ENCODE data around the gene MYL2. TPM values are rescaled to one million over a fixed set of nuclear protein-coding genes. Genes with fewer than 3 reads are reported as not detected.

MYL2 gene
- total RNA-seq, 1 donor = not detected

- H3K4me3 ChIP-seq (ENCODE audit: low read depth, low read length) = no peak overlapping the region
- no peak for TF ChIP-seq CTCF (IDR thresholded peaks at IDR 0.05; ENCODE audit: insufficient read depth, low read depth, low read length)
- no peak for DNase-seq (ENCODE audit: low read depth)
Measured at GRCh38 chr12:110869026-110869425, 51.4 kb downstream of the MYL2 start.

DNA sequence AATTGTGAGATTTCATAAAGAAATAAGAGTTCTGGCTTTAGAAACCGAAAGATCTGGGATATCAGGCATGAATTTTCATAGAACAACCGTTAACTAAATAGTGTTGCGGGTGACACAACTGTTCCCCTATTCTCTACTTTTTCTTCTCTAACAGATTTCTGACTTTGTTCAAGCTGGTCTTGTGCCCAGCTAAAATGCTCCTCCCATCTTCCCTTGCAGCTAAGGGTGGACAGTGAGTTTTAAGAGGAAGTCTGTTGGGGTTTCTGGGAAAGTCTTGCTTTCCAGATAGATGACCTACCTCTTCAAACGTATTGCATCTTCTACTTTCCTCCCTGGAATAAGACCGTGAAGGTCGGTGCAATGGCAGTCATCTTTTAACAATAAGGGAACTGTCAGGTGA, 54.9 kb downstream of the MYL2 start:
- TF ChIP-seq CTCF (IDR thresholded peaks at IDR 0.05; ENCODE audit: insufficient read depth, low read depth, low read length) = no peak
- H3K4me3 ChIP-seq (ENCODE audit: low read depth, low read length) = no peak overlapping the region
- no peak for DNase-seq (ENCODE audit: low read depth)

DNA sequence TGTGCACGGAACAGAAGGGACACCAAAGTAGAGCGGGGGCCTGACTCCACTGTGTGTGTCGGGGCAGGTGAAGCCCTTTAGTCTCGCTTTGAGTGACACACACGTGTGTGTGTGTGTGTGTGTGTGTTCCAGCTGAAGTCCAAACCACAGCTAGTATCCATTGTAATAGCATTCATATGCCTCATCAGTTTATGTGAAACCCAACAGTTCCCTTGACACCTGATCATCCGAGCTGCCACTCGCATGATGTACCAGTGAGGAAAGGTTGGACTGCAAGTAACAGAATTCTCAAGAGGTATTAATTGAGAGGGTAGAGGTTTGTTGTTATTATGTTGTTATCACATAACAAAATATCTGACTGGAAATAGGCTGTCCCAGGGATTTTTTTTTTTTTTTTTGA, 57.2 kb downstream of the MYL2 start:
- DNase-seq (ENCODE audit: low read depth) = no peak
- H3K4me3 ChIP-seq (ENCODE audit: low read depth, low read length) = no peak overlapping the region
- TF ChIP-seq CTCF (IDR thresholded peaks at IDR 0.05; ENCODE audit: insufficient read depth, low read depth, low read length) = no peak

GRCh38 chr12:110862329-110862728, 58.0 kb downstream of the MYL2 start:
- TF ChIP-seq CTCF (IDR thresholded peaks at IDR 0.05; ENCODE audit: insufficient read depth, low read depth, low read length) = no peak
- H3K4me3 ChIP-seq (ENCODE audit: low read depth, low read length) = no peak overlapping the region
- no peak for DNase-seq (ENCODE audit: low read depth)

DNA sequence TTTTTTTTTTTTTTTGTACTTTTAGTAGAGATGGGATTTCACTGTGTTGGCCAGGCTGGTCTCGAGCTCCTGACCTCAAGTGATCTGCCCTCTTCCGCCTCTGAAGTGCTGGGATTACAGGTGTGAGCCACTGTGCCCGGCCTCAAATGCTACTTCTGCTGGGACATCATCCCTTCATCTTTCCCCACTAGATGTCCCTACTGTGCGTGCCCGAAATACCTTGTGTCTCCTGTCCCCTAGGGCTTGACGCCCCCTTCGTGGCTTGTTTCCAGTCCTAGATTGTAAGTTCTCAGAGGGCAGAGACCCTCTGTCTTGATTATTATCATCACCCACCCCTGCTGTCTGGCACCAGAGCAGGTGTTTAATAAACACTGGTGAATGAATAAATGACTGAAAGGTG, 58.6 kb downstream of the MYL2 start:
- no peak for TF ChIP-seq CTCF (IDR thresholded peaks at IDR 0.05; ENCODE audit: insufficient read depth, low read depth, low read length)
- no peak for DNase-seq (ENCODE audit: low read depth)
- no peak overlapping the region for H3K4me3 ChIP-seq (ENCODE audit: low read depth, low read length)

Other genes starting within 250 kb of the MYL2 start
- 5.6 and 5.8 TPM in 2 replicates for gene HVCN1, start 231.5 kb downstream of the MYL2 start, total RNA-seq
- 82.8 and 139 TPM in 2 replicates for gene PPP1CC, start 177.7 kb downstream of the MYL2 start, total RNA-seq
- not detected in 2 replicates for gene CCDC63, start 73.6 kb downstream of the MYL2 start, total RNA-seq
- gene CUX2, start 113.6 kb upstream of the MYL2 start, total RNA-seq = not detected in 2 replicates